Renal cortical epithelial cell (primary cell): Measurements from ENCODE around the gene ANKRD53. TPM values are rescaled to one million over a fixed set of nuclear protein-coding genes. Genes with fewer than 3 reads are reported as not detected.

Source experiments
- DNase-seq: peaks from one replicate; pipeline ENCODE4 v3.0.0-alpha.2; 2011; ENCODE audit warnings: low read depth
- total RNA-seq: library from RNA; depleted of rRNA; stranded (reverse); fragments of >200 nt; gene quantifications from 2 replicates; pipeline ENCODE4 v1.2.3, GENCODE V29; 2014

Gene ANKRD53, protein sequence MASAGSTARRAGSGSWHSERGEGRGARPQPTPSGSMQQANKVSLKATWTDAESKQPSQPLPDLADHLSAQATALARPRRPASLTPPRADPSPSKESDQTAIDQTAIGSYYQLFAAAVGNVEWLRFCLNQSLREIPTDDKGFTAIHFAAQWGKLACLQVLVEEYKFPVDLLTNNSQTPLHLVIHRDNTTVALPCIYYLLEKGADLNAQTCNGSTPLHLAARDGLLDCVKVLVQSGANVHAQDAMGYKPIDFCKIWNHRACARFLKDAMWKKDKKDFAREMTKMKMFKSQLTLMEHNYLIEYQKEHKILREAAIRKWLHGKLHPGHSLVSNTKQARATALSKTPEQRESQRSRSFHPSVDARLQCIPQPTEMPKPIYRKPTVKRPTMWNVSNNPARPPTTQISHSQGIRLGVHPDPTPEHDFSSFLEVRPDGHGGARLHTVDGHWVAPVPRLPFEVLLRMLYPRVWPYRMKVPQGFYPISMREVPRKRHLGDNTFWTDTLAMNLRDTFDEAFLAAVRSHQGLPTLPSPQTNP
- 0.30 TPM in 1 of 2 replicates, not detected in the other for total RNA-seq

GRCh38 chr2:70978341-70979179, at the start of gene ANKRD53:
Gene ANKRD53, plus strand, starts transcription at chr2:70978630. Its CDS starts 16 bp downstream, at chr2:70978646.
- DNase-seq, result no peak

GRCh38 chr2:70930371-70931329, 47.8 kb upstream of the ANKRD53 start:
- DNase-seq, result no peak

DNA sequence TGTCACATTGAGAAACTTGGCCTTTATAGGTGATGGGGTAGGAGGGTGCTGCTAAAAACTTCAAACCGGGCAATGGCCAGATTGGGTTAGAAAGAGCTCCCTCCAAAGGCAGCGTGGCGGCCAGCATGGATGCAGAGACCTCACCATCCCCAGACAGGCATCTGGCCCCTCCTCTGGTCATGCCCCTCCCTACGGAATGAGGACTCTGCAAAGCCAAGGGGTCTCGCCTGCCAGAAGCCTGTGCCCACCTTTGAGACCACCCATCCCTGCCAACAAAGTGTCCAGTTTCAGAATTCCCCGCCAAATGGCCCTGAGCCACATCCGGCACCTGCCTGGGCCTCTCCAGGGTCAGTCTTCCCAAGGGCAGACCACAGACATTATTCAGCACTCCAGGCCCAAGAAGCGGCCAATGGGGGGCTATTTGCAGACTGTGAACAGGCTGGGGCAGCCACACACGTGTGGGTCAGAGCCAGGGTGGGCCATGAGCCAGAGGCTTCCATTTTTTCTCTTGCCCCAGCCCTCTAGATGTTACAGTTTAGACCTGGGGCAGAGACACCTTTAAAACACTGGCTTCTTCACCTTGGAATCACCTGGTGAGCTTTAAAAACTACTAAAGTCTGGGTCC, 46.9 kb upstream of the ANKRD53 start:
- DNase-seq, result no peak

- no peak for DNase-seq
These were observed 45.7 kb upstream of the ANKRD53 start for GRCh38 chr2:70932631-70933230.

GRCh38 chr2:70934981-70935380, 43.4 kb upstream of the ANKRD53 start:
- no peak for DNase-seq

DNA sequence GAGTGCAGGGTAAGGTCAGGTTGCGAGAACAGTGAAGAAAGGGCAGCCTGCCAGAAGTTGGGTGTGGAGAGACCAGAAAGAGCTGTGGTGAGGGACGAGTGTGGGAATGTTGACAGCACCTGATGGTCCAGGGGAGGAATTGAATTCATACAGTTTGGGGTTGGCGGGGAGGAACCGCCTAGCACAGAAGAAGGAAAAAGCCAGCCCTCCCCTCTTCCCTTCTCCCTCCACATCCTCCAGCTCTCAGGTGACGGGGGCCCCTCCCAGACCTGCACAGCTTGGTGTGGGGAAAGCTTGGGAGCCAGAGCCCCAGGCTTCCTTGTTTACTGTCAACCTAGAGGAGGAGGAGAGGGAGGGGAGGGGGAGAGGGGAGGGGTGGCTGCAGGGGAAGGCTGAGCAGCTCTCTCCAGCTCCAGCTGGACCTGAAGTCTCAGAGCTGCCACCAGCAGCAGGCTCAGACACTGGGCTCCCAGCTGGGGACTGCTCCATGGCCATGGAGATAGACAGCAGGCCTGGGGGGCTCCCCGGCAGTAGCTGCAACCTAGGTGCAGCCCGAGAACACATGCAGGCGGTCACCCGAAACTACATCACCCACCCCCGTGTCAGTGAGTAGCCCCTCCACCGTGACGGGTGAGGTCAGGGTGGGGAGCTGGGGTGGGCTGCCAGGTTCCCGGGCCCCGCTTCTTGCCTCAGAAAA, 42.8 kb upstream of the ANKRD53 start, which contains the start of gene ATP6V1B1:
TSS of gene ATP6V1B1 (plus strand) at position 433 of the 697 bp plus-strand sequence. CDS start at position 488, 55 bp downstream.
- peak; percentile 11 for DNase-seq

- no peak for DNase-seq
These were observed 42.1 kb upstream of the ANKRD53 start for GRCh38 chr2:70936165-70936978.

GRCh38 chr2:70936979-70937811, 41.2 kb upstream of the ANKRD53 start:
- peak; percentile 4 for DNase-seq

DNA sequence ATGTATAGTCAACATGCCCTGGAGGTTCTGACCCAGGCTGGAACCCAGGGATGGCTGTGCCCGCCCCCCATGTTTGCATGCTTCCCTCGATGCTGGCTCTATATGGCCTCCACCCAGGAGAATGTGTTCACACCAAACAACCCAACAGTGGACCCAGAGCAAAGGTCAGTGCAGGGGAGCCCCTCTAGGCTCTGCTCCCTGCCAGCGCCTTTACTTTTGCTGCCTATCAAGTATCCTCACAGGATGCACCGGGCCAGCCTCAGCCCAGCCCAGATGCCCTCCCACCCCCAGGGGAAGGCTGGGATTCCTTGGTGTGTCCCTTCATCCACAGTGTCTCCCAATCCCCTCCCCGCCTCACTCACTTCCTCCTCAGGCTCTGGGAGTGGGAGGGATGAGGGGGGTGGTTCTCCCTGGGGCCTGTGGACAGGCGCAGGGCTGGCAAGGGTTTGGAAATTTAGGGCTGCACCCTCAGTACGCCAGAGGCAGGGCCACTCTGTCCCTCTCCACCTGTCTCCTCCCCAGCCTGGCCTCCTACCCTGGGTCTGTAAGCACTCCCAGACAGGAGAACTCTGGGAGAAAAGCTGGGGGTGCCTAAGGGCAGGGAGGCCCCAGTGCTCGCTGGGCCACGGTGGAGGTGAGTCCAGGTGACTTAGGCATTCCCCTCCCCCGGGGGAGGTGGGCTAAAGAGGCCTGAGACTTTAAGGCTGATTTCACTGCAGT, 40.4 kb upstream of the ANKRD53 start:
- no peak for DNase-seq

DNA sequence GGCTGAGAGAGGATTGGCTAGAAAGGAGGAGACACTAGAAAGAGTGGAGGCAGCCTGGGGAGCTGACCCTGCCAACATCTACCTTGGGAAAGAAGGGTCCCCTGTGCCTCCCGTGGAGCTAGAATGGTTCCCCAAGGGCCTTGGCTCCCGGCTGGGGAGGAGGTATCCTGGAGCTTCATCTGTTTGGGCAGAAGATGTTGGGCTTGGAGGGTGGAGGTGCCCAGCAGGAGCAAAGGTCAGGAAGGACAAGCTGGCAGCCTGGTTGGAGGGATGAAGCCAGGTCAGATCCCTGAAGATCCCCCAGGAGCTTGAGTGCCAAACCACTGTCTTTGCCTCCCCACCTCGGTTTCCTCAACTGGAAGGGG, 39.9 kb upstream of the ANKRD53 start:
- DNase-seq, result no peak

DNA sequence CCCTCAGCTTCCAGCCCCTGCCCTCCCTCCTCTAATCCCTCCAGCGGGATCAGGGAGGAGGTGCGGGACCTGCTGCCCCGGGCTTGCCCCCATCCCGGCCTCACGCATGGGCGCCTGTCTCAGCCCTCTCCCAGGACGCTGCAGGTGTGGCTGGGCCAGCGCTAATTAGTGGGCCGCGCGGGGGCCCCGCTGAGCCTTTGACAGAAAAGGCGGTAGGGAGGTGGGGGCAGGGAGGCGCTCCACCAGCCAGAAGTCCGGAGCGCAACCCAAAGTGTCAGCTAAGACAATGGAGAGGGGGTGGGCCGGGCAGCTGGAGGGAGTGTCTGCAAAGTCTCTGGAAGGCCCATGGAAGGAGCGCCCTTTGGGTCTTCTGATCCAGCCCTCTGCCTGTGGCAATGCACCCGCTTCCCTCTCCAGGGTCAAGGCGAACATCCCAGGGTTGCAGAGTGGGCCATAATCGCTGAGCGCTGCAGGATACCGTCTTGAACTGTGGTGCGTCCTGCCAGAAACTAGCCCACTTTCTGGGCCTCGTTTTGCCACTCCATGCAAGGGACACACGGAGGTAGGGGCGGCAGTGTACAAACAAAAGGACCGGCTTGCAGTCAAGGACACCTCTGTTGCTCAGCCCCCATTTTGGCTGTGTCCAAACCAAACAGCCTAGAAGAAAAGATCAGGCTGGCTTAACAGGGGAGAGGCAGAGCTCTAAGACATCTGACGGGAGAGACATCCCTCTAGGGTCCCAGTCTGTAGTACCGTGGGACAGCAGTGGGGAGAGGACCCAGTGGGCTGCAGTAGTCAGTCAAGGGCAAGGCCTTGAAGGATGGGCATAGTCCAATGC, 39.2 kb upstream of the ANKRD53 start:
- DNase-seq, result no peak

- DNase-seq, result no peak
These were observed 38.4 kb upstream of the ANKRD53 start for GRCh38 chr2:70939839-70940580.

GRCh38 chr2:70941186-70941585, 37.2 kb upstream of the ANKRD53 start:
- no peak for DNase-seq

DNA sequence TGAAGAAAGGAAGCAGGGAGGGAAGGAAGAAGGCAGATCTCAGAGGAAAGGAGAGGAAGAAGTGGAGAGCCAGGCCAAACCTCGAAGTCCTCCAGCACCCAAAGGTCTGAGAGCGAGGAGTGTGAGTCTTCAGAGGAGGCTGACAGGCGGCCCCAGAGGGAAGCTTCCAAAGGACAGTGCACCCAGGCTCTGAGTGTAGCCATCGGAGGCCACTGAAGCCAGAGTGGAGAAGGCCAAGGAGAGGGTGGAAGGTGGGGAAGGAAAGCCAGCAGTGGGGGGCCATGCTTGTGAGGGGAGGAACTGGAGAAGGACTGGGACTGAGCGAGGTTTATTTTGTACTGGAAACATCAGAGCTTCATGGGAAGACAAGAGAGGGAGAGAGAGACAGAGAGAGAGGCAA, 36.7 kb upstream of the ANKRD53 start:
- no peak for DNase-seq

- DNase-seq, result no peak
These were observed 35.8 kb upstream of the ANKRD53 start for GRCh38 chr2:70942396-70943204.
